ENCODE data around the gene THBS2.
"Not testable (repeated sequence)": the region's sequence is repeated elsewhere in the genome, so short reads cannot be mapped to it uniquely, and the experiment has no call there.

The THBS2 gene

GRCh38 chr6:169271158-169271876, 17.7 kb upstream of the THBS2 start:
- no peak for DNase-seq

- not testable (repeated sequence) for DNase-seq
Measured at GRCh38 chr6:169270077-169270380, 16.4 kb upstream of the THBS2 start.

- no peak for DNase-seq
Measured at GRCh38 chr6:169269180-169270076, 15.8 kb upstream of the THBS2 start.

GRCh38 chr6:169268276-169268675, 14.6 kb upstream of the THBS2 start:
- no peak for DNase-seq

- no peak for DNase-seq
Measured at GRCh38 chr6:169266746-169267591, 13.3 kb upstream of the THBS2 start.

- DNase-seq = no peak
Measured at GRCh38 chr6:169266261-169266660, 12.6 kb upstream of the THBS2 start.

- DNase-seq = no peak
Measured at GRCh38 chr6:169265486-169266131, 12.0 kb upstream of the THBS2 start.

GRCh38 chr6:169263836-169264608, 10.4 kb upstream of the THBS2 start:
- DNase-seq = peak; percentile 67

- no peak for DNase-seq
Measured at GRCh38 chr6:169263374-169263773, 9.7 kb upstream of the THBS2 start.

GRCh38 chr6:169262602-169263001, 9.0 kb upstream of the THBS2 start:
- DNase-seq = not testable (repeated sequence)

GRCh38 chr6:169256518-169256917, 2.9 kb upstream of the THBS2 start:
- no peak for DNase-seq

- no peak for DNase-seq
Measured at GRCh38 chr6:169256061-169256460, 2.4 kb upstream of the THBS2 start.

GRCh38 chr6:169255643-169256042, 2.0 kb upstream of the THBS2 start:
- no peak for DNase-seq

- DNase-seq = no peak
Measured at GRCh38 chr6:169254456-169255316, 1.0 kb upstream of the THBS2 start.

GRCh38 chr6:169252505-169253189, 999 bp downstream of the THBS2 start:
- peak; percentile 32 for DNase-seq

- DNase-seq = no peak
Measured at GRCh38 chr6:169251822-169252504, 1.7 kb downstream of the THBS2 start.

GRCh38 chr6:169251371-169251802, 2.3 kb downstream of the THBS2 start:
- no peak for DNase-seq

- DNase-seq = no peak
Measured at GRCh38 chr6:169250660-169251059, 3.0 kb downstream of the THBS2 start.

GRCh38 chr6:169249057-169249456, 4.6 kb downstream of the THBS2 start:
- no peak for DNase-seq

- no peak for DNase-seq
Measured at GRCh38 chr6:169248521-169248971, 5.1 kb downstream of the THBS2 start.
